HFFc6 (cell line): ENCODE data around the gene FOXJ3. TPM values are rescaled to one million over a fixed set of nuclear protein-coding genes. Genes with fewer than 3 reads are reported as not detected.

ENCODE experiments used
- DNase-seq: peaks from one replicate; pipeline ENCODE4 v3.0.0-alpha.2; 2018
- H3K27ac Mint-ChIP-seq: 2 replicates; pipeline ENCODE4 v1.8.0; 2020; ENCODE audit warnings: mild to moderate bottlenecking, mixed read lengths
- H3K27me3 Mint-ChIP-seq: 2 replicates; pipeline ENCODE4 v1.8.0; 2021; ENCODE audit warnings: mild to moderate bottlenecking, moderate library complexity, mixed read lengths; ENCODE audit not compliant: insufficient read depth
- H3K36me3 Mint-ChIP-seq: 2 replicates; pipeline ENCODE4 v1.8.0; 2021; ENCODE audit warnings: low read depth, mixed read lengths
- H3K4me1 Mint-ChIP-seq: 2 replicates; pipeline ENCODE4 v1.8.0; 2020; ENCODE audit warnings: low read depth, mixed read lengths
- H3K4me3 Mint-ChIP-seq: 2 replicates; pipeline ENCODE4 v1.8.0; 2020; ENCODE audit warnings: mild to moderate bottlenecking, moderate library complexity, mixed read lengths
- H3K9me3 Mint-ChIP-seq: 2 replicates; pipeline ENCODE4 v1.8.0; 2020; ENCODE audit warnings: mild to moderate bottlenecking, mixed read lengths
- total RNA-seq, 6 experiments: library from RNA; stranded (reverse); fragmentation: NEBNext Ultra II Directional; extraction: Animal tissue kit (Norgen Biotek cat#: 25700); gene quantifications; 2 replicates in 1 of 6; 3 replicates in 5 of 6; pipeline ENCODE4 v1.2.3, GENCODE V29; 2021
- TF ChIP-seq, protein P1 (sequence below): fragments of 200-600 bp; sonication (generic); IDR thresholded peaks from 2 replicates; pipeline ENCODE4 v1.5.0; 2021; ENCODE audit warnings: antibody characterized with exemption, mild to moderate bottlenecking

Gene FOXJ3
- total RNA-seq, 6 experiments from 2014 or later: 24.5 to 31.3 (median 28.9) TPM

GRCh38 chr1:42155362-42155761 lies 179.7 kb downstream of the FOXJ3 start:
- Mint-ChIP-seq H3K4me1 (no peaks in the 10 kb centered on the region), H3K9me3 (peaks cover under 1% of the 10 kb centered on the region; the same call in 1 of the 2 replicates), H3K27me3 (peaks cover 23% of the 10 kb centered on the region), H3K4me3 (no peak overlapping the region), H3K36me3 (no peaks in the 10 kb centered on the region; the same call in 1 of the 2 replicates), H3K27ac (no peak overlapping the region)
- no peak for DNase-seq
- TF ChIP-seq, protein P1, sequence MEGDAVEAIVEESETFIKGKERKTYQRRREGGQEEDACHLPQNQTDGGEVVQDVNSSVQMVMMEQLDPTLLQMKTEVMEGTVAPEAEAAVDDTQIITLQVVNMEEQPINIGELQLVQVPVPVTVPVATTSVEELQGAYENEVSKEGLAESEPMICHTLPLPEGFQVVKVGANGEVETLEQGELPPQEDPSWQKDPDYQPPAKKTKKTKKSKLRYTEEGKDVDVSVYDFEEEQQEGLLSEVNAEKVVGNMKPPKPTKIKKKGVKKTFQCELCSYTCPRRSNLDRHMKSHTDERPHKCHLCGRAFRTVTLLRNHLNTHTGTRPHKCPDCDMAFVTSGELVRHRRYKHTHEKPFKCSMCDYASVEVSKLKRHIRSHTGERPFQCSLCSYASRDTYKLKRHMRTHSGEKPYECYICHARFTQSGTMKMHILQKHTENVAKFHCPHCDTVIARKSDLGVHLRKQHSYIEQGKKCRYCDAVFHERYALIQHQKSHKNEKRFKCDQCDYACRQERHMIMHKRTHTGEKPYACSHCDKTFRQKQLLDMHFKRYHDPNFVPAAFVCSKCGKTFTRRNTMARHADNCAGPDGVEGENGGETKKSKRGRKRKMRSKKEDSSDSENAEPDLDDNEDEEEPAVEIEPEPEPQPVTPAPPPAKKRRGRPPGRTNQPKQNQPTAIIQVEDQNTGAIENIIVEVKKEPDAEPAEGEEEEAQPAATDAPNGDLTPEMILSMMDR: no peak

DNA sequence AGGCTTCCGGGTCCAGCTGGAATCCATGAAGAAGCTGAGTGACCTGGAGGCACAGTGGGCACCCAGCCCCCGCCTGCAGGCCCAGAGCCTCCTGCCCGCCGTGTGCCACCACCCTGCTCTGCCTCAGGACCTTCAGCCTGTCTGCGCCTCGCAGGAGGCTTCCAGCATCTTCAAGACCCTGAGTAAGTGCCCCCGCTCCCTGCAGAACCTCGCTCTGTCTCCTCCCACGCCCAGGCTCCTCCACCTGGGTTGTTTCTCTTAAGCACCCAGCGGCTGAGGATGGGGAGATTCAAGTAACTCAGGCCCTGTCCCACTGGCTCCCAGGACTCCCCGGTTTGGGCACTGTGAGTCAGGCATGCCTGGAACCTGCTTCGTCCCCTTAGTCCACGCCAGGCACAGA lies 180.3 kb downstream of the FOXJ3 start:
- Mint-ChIP-seq H3K27me3 (peaks cover 20% of the 10 kb centered on the region), H3K27ac (no peak overlapping the region), H3K4me3 (no peak overlapping the region), H3K4me1 (no peaks in the 10 kb centered on the region), H3K36me3 (no peaks in the 10 kb centered on the region), H3K9me3 (no peaks in the 10 kb centered on the region)
- TF ChIP-seq, protein P1: no peak
- DNase-seq: no peak

GRCh38 chr1:42153624-42154023 lies 181.4 kb downstream of the FOXJ3 start:
- no peak overlapping the region for H3K4me3 Mint-ChIP-seq
- peaks cover 16% of the 10 kb centered on the region for H3K27me3 Mint-ChIP-seq
- no peak overlapping the region for H3K27ac Mint-ChIP-seq
- TF ChIP-seq, protein P1: no peak
- H3K4me1 Mint-ChIP-seq: no peaks in the 10 kb centered on the region
- no peaks in the 10 kb centered on the region for H3K9me3 Mint-ChIP-seq
- no peak for DNase-seq
- no peaks in the 10 kb centered on the region for H3K36me3 Mint-ChIP-seq

GRCh38 chr1:42152907-42153600 lies 182.0 kb downstream of the FOXJ3 start, which contains the start of gene GUCA2B:
Gene GUCA2B, plus strand, starts transcription at chr1:42153410. Its CDS starts 41 bp downstream, at chr1:42153451.
- TF ChIP-seq, protein P1: no peak
- Mint-ChIP-seq H3K4me3 (no peak within 1 kb of the TSS), H3K27ac (no peak within 1 kb of the TSS), H3K36me3 (no peaks in the 10 kb centered on the region), H3K27me3 (peaks cover 16% of the 10 kb centered on the region), H3K4me1 (no peaks in the 10 kb centered on the region), H3K9me3 (no peaks in the 10 kb centered on the region)
- no peak for DNase-seq

- no peaks in the 10 kb centered on the region for H3K36me3 Mint-ChIP-seq
- H3K4me3 Mint-ChIP-seq: no peak overlapping the region
- H3K9me3 Mint-ChIP-seq: no peaks in the 10 kb centered on the region
- H3K27me3 Mint-ChIP-seq: peaks cover 16% of the 10 kb centered on the region
- DNase-seq: no peak
- no peak overlapping the region for H3K27ac Mint-ChIP-seq
- TF ChIP-seq, protein P1: no peak
- no peaks in the 10 kb centered on the region for H3K4me1 Mint-ChIP-seq
Measured at GRCh38 chr1:42152119-42152518, 182.9 kb downstream of the FOXJ3 start.
